Keratinocyte (primary cell): ENCODE measurements around the gene TGFBR1. TPM values are rescaled to one million over a fixed set of nuclear protein-coding genes. Genes with fewer than 3 reads are reported as not detected.

Experiments used
- DNase-seq: peaks from one replicate; pipeline ENCODE4 v3.0.0-alpha.2; 2011; ENCODE audit warnings: low read depth, missing footprints, low spot score
- FAIRE-seq: peaks from 2 replicates; lab custom pipeline; 2011; peaks lifted over from hg19 to GRCh38; lab: Jason Lieb, UNC
- H2AFZ ChIP-seq: 2 replicates; pipeline ENCODE4 v1.6.0; 2012; ENCODE audit warnings: low read length, control low read depth, inconsistent platforms; ENCODE audit not compliant: control insufficient read depth
- H3K27ac ChIP-seq: 2 replicates; pipeline ENCODE4 v1.5.1; 2011; ENCODE audit warnings: low read length; ENCODE audit not compliant: control insufficient read depth, insufficient read depth
- H3K27me3 ChIP-seq: 3 replicates; pipeline ENCODE4 v1.6.0; 2011; ENCODE audit warnings: low read length; ENCODE audit not compliant: control insufficient read depth, insufficient read depth; ENCODE audit errors: extremely low read depth
- H3K36me3 ChIP-seq, 2 experiments: 2 replicates in 1 of 2; 3 replicates in 1 of 2; pipeline ENCODE4 v1.5.1; 2011; ENCODE audit warnings: low read length in 2 of 2, mild to moderate bottlenecking in 1 of 2; ENCODE audit not compliant: control insufficient read depth in 2 of 2, insufficient read depth in 2 of 2; ENCODE audit errors: extremely low read depth in 1 of 2
- H3K4me1 ChIP-seq: 3 replicates; pipeline ENCODE4 v1.5.1; 2011; ENCODE audit warnings: low read length; ENCODE audit not compliant: control insufficient read depth, insufficient read depth; ENCODE audit errors: extremely low read depth
- H3K4me2 ChIP-seq: 3 replicates; pipeline ENCODE4 v1.6.0; 2011; ENCODE audit warnings: low read depth, low read length; ENCODE audit not compliant: control insufficient read depth, insufficient read depth; ENCODE audit errors: extremely low read depth
- H3K4me3 ChIP-seq, 3 experiments: fragments of 200-600 bp in 1 of 3; sonication (generic) in 1 of 3; 2 replicates in 2 of 3; 3 replicates in 1 of 3; pipeline ENCODE4 v1.5.1; 2011 to 2016; ENCODE audit warnings: low read length in 3 of 3, mild to moderate bottlenecking in 3 of 3, control low read depth in 2 of 3, inconsistent platforms in 1 of 3, low read depth in 1 of 3, mixed read lengths in 1 of 3, mixed run types in 1 of 3, moderate library complexity in 1 of 3; ENCODE audit not compliant: control insufficient read depth in 2 of 3, insufficient read depth in 2 of 3; ENCODE audit errors: extremely low read depth in 1 of 3
- H3K79me2 ChIP-seq: 2 replicates; pipeline ENCODE4 v1.6.0; 2012; ENCODE audit warnings: low read length; ENCODE audit not compliant: control insufficient read depth, insufficient read depth
- H3K9ac ChIP-seq: 3 replicates; pipeline ENCODE4 v1.6.0; 2011; ENCODE audit warnings: low read length; ENCODE audit not compliant: control insufficient read depth, insufficient read depth; ENCODE audit errors: extremely low read depth
- H3K9me1 ChIP-seq: 3 replicates; pipeline ENCODE4 v1.6.0; 2011; ENCODE audit warnings: low read length; ENCODE audit not compliant: control insufficient read depth, insufficient read depth; ENCODE audit errors: extremely low read depth
- H3K9me3 ChIP-seq: 2 replicates; pipeline ENCODE4 v1.5.1; 2012; ENCODE audit warnings: low read depth, low read length; ENCODE audit not compliant: control insufficient read depth
- H4K20me1 ChIP-seq: 3 replicates; pipeline ENCODE4 v1.6.0; 2011; ENCODE audit warnings: low read length; ENCODE audit not compliant: control insufficient read depth, insufficient read depth; ENCODE audit errors: extremely low read depth
- EZH2 ChIP-seq: IDR thresholded peaks from one replicate; pipeline ENCODE4 v1.6.1; 2012; ENCODE audit warnings: inconsistent platforms, mild to moderate bottlenecking, low read length, moderate library complexity
- dilution Hi-C: fragments of 300-500 bp; cut with MboI; formaldehyde crosslinking; loops from one replicate; pipeline ENCODE4 v1.7.0; 2020; ENCODE audit warnings: low sequenced_read_pairs; ENCODE audit not compliant: extremely low pct_ligation_motif_present
- polyA plus RNA-seq, 5 experiments: library from polyadenylated mRNA; depleted of rRNA in 3 of 5; stranded (reverse) in 3 of 5; stranded (forward) in 1 of 5; unstranded in 1 of 5; fragments of >200 nt; gene quantifications; 1 replicate in 1 of 5; 2 replicates in 3 of 5; 3 replicates in 1 of 5; pipeline versions ENCODE4 v1.2.1 to v1.2.3, GENCODE V29; 2011 to 2012; ENCODE audit warnings: missing spikeins in 2 of 5, low read depth in 1 of 5, low replicate concordance in 1 of 5
- TF ChIP-seq, protein P1 (sequence below), 3 experiments: IDR thresholded peaks in 1 of 3; conservative IDR thresholded peaks in 1 of 3; optimal IDR thresholded peaks in 1 of 3; 2 replicates in 2 of 3; 3 replicates in 1 of 3; pipeline versions ENCODE3 to v1.5.1; 2011; ENCODE audit warnings: low read length in 3 of 3, mild to moderate bottlenecking in 3 of 3, moderate library complexity in 2 of 3, control low read depth in 1 of 3, inconsistent platforms in 1 of 3; ENCODE audit not compliant: insufficient read depth in 2 of 3; ENCODE audit errors: extremely low read depth in 1 of 3

Gene TGFBR1
- polyA plus RNA-seq, 1 donor (not counting 4 experiments of a cell fraction or from before 2014, with no cell fraction given) = 55.0 TPM

DNA sequence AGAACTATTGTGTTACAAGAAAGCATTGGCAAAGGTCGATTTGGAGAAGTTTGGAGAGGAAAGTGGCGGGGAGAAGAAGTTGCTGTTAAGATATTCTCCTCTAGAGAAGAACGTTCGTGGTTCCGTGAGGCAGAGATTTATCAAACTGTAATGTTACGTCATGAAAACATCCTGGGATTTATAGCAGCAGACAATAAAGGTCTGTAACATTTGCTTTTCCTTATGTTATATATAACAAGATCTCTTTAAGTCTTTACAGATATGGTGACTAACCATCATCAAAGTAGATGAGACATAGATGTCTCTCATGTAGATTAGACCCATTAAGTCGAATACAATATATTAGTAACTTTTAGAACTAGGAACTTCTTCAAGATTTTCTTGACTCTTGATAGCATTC, 33.0 kb downstream of the TGFBR1 start:
- TF ChIP-seq, protein P1, sequence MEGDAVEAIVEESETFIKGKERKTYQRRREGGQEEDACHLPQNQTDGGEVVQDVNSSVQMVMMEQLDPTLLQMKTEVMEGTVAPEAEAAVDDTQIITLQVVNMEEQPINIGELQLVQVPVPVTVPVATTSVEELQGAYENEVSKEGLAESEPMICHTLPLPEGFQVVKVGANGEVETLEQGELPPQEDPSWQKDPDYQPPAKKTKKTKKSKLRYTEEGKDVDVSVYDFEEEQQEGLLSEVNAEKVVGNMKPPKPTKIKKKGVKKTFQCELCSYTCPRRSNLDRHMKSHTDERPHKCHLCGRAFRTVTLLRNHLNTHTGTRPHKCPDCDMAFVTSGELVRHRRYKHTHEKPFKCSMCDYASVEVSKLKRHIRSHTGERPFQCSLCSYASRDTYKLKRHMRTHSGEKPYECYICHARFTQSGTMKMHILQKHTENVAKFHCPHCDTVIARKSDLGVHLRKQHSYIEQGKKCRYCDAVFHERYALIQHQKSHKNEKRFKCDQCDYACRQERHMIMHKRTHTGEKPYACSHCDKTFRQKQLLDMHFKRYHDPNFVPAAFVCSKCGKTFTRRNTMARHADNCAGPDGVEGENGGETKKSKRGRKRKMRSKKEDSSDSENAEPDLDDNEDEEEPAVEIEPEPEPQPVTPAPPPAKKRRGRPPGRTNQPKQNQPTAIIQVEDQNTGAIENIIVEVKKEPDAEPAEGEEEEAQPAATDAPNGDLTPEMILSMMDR (optimal IDR thresholded peaks at IDR 0.05 in 1 of 3, IDR thresholded peaks at IDR 0.05 in 1 of 3, conservative IDR thresholded peaks at IDR 0.05 in 1 of 3; ENCODE audit: extremely low read depth in 1 of 3, insufficient read depth in 2 of 3, low read length in 3 of 3) = no peak
- no peak for TF ChIP-seq EZH2
- Histone ChIP-seq H3K27me3 (no peaks in the 10 kb centered on the region), H3K9me1 (no peaks in the 10 kb centered on the region), H4K20me1 (no peaks in the 10 kb centered on the region), H2AFZ (no peak overlapping the region), H3K9me3 (no peaks in the 10 kb centered on the region), H3K79me2 (peaks cover 2% of the 10 kb centered on the region), H3K36me3 (peaks cover 14 to 28% of the 10 kb centered on the region in 2 experiments), H3K27ac (no peak overlapping the region), H3K4me2 (no peak overlapping the region), H3K9ac (no peak overlapping the region), H3K4me3 (no peak overlapping the region), H3K4me1 (peaks cover 15% of the 10 kb centered on the region)
- FAIRE-seq = no peak
- dilution Hi-C loops = no loop called here
- DNase-seq = no peak

DNA sequence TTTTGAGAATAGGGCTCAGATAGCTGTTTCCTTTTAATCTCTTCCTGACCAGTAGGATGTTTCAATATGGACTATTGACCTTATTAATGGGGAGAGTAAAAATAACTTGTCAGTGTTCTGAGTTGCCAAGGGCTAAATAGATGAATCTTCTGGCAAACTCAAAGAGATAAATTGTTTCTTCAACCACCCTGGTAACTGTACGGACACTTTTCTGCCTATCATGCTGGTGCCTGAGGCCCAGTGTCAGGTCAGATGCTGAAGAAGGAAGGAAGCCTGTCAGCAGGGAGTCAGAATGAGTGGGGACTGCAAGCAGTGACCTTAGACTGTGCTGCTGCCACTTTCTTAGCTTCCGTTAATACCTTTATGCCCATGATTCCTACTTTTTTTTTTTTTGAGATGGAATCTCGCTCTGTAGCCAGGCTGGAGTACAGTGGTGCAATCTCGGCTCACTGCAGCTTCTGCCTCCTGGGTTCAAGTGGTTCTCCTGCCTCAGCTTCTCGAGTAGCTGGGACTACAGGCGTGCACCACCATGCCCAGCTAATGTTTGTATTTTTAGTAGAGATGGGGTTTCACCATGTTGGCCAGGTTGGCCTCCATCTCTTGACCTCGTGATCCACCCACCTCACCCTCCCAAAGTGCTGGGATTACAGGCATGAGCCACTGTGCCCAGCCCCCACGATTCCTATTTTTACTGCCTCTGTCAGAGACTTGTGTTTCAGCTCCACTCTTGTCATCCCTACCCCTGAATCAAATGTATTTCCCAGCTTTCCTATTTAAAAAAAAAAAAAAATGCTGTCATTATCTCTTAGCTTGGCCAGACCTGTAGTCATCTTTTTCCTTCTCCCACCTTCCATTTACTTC, 33.7 kb downstream of the TGFBR1 start:
- H3K36me3 ChIP-seq = peaks cover 14 to 33% of the 10 kb centered on the region in 2 experiments
- FAIRE-seq = no peak
- no peak overlapping the region for H3K4me2 ChIP-seq
- no peak for DNase-seq
- no peaks in the 10 kb centered on the region for H3K27me3 ChIP-seq
- peaks cover 2% of the 10 kb centered on the region for H3K79me2 ChIP-seq
- H3K9me3 ChIP-seq = no peaks in the 10 kb centered on the region
- TF ChIP-seq, protein P1 (optimal IDR thresholded peaks at IDR 0.05 in 1 of 3, IDR thresholded peaks at IDR 0.05 in 1 of 3, conservative IDR thresholded peaks at IDR 0.05 in 1 of 3; ENCODE audit: extremely low read depth in 1 of 3, insufficient read depth in 2 of 3, low read length in 3 of 3) = no peak
- TF ChIP-seq EZH2 = no peak
- no peak overlapping the region for H3K9ac ChIP-seq
- H2AFZ ChIP-seq = no peak overlapping the region
- peaks cover 19% of the 10 kb centered on the region for H3K4me1 ChIP-seq
- no peaks in the 10 kb centered on the region for H4K20me1 ChIP-seq
- H3K27ac ChIP-seq = no peak overlapping the region
- H3K4me3 ChIP-seq = no peak overlapping the region
- dilution Hi-C loops = no loop called here
- no peaks in the 10 kb centered on the region for H3K9me1 ChIP-seq
